H1 (cell line): Measurements from ENCODE around the gene MAP3K6. TPM values are rescaled to one million over a fixed set of nuclear protein-coding genes. Genes with fewer than 3 reads are reported as not detected.
A peak's percentile ranks its signal among the peaks of the same experiment; 100 is the strongest.

Experiments
- CTCF ChIA-PET: fragments of 300-600 bp; sonication (Branson Sonifier 250); formaldehyde crosslinking; loops from one replicate; lab custom pipeline; 2021; ENCODE audit not compliant: partially characterized antibody; lab: Charles Lee
- POLR2A ChIA-PET: fragments of 300-600 bp; sonication (Branson Sonifier 250); formaldehyde crosslinking; loops from one replicate; lab custom pipeline; 2021; ENCODE audit warnings: inconsistent platforms; ENCODE audit not compliant: partially characterized antibody; lab: Charles Lee
- DNase-seq, 2 experiments: peaks; one replicate each; pipeline versions ENCODE4 v3.0.0 to v3.0.0-alpha.2; 2010 to 2022; ENCODE audit warnings: low spot score in 2 of 2, low read depth in 1 of 2, mixed read lengths in 1 of 2
- FAIRE-seq: peaks from 2 replicates; lab custom pipeline; 2011; peaks lifted over from hg19 to GRCh38; lab: Jason Lieb, UNC
- H2AFZ ChIP-seq: 2 replicates; pipeline ENCODE4 v1.8.1; 2012; ENCODE audit warnings: low read length, inconsistent platforms
- H2AK5ac ChIP-seq: 2 replicates; pipeline ENCODE4 v1.6.1; 2013; ENCODE audit warnings: low read depth, low read length
- H2BK120ac ChIP-seq: replicated peaks from 2 replicates; pipeline ENCODE3; 2013; ENCODE audit warnings: low read depth, low read length, inconsistent platforms
- H2BK12ac ChIP-seq: 2 replicates; pipeline ENCODE4 v1.6.1; 2013; ENCODE audit warnings: low read depth, low read length
- H2BK15ac ChIP-seq: 2 replicates; pipeline ENCODE4 v1.6.1; 2013; ENCODE audit warnings: low read length
- H2BK20ac ChIP-seq: 2 replicates; pipeline ENCODE4 v1.6.1; 2013; ENCODE audit warnings: low read length
- H2BK5ac ChIP-seq: 2 replicates; pipeline ENCODE4 v1.6.1; 2013; ENCODE audit warnings: low read depth, low read length
- H3K14ac ChIP-seq: 2 replicates; pipeline ENCODE4 v1.6.1; 2013; ENCODE audit warnings: inconsistent platforms; ENCODE audit not compliant: insufficient read length
- H3K18ac ChIP-seq: 2 replicates; pipeline ENCODE4 v1.6.1; 2013; ENCODE audit warnings: low read length; ENCODE audit errors: extremely low read depth
- H3K23ac ChIP-seq: 2 replicates; pipeline ENCODE4 v1.6.1; 2013; ENCODE audit warnings: inconsistent platforms; ENCODE audit not compliant: insufficient read length
- H3K23me2 ChIP-seq: 2 replicates; pipeline ENCODE4 v1.6.1; 2013; ENCODE audit warnings: low read depth, low read length
- H3K27ac ChIP-seq: 2 replicates; pipeline ENCODE4 v1.6.1; 2011; ENCODE audit warnings: low read depth, low read length, inconsistent platforms
- H3K27me3 ChIP-seq, 4 experiments: replicated peaks in 1 of 4; 1 replicate in 1 of 4; 2 replicates in 3 of 4; pipeline versions ENCODE4 v1.6.1 to v1.8.1; 2011 to 2013; ENCODE audit warnings: low read length in 3 of 4, mild to moderate bottlenecking in 3 of 4, inconsistent platforms in 2 of 4, mixed read lengths in 2 of 4, moderate library complexity in 1 of 4; ENCODE audit not compliant: control insufficient read depth in 3 of 4, insufficient read depth in 3 of 4; ENCODE audit errors: extremely low read depth in 1 of 4
- H3K36me3 ChIP-seq, 4 experiments: 2 replicates each; pipeline versions ENCODE4 v1.6.1 to v1.8.1; 2011 to 2013; ENCODE audit warnings: mild to moderate bottlenecking in 4 of 4, low read length in 3 of 4, moderate library complexity in 2 of 4, control low read depth in 1 of 4, inconsistent platforms in 1 of 4; ENCODE audit not compliant: insufficient read depth in 4 of 4, control insufficient read depth in 2 of 4
- H3K4ac ChIP-seq: replicated peaks from 2 replicates; pipeline ENCODE3; 2013; ENCODE audit warnings: low read length, low read depth, mixed read lengths, inconsistent platforms; ENCODE audit not compliant: insufficient read length
- H3K4me1 ChIP-seq, 4 experiments: replicated peaks in 1 of 4; 1 replicate in 1 of 4; 2 replicates in 3 of 4; pipeline versions ENCODE4 v1.6.1 to v1.8.1; 2011 to 2013; ENCODE audit warnings: low read length in 3 of 4, inconsistent platforms in 2 of 4, mixed read lengths in 1 of 4; ENCODE audit not compliant: insufficient read depth in 4 of 4, control insufficient read depth in 3 of 4
- H3K4me2 ChIP-seq, 2 experiments: 2 replicates each; pipeline versions ENCODE4 v1.6.1 to v1.8.1; 2011 to 2013; ENCODE audit warnings: low read depth in 2 of 2, low read length in 2 of 2, control low read depth in 1 of 2, inconsistent platforms in 1 of 2, mild to moderate bottlenecking in 1 of 2; ENCODE audit not compliant: insufficient read depth in 1 of 2
- H3K4me3 ChIP-seq, 4 experiments: fragments of 200-600, 300-600 bp in 1 of 4; sonication (generic), shearing (Covaris generic), sonication (Bioruptor Twin) in 1 of 4; 2 replicates each; pipeline versions ENCODE4 v1.5.1 to v1.8.1; 2011 to 2016; ENCODE audit warnings: low read length in 4 of 4, low read depth in 3 of 4, control low read depth in 2 of 4, inconsistent platforms in 2 of 4, mild to moderate bottlenecking in 2 of 4, mixed read lengths in 1 of 4, moderate library complexity in 1 of 4; ENCODE audit not compliant: insufficient read depth in 2 of 4; ENCODE audit errors: extremely low read depth in 1 of 4
- H3K56ac ChIP-seq: replicated peaks from 2 replicates; pipeline ENCODE3; 2013; ENCODE audit warnings: low read depth, mild to moderate bottlenecking, mixed read lengths, low read length, inconsistent platforms; ENCODE audit not compliant: insufficient read length
- H3K79me1 ChIP-seq: 2 replicates; pipeline ENCODE4 v1.6.1; 2013; ENCODE audit warnings: low read depth, low read length, control low read depth
- H3K79me2 ChIP-seq, 2 experiments: 2 replicates each; pipeline versions ENCODE4 v1.6.1 to v1.8.1; 2012 to 2013; ENCODE audit warnings: low read length in 2 of 2, mild to moderate bottlenecking in 2 of 2, inconsistent platforms in 1 of 2; ENCODE audit not compliant: insufficient read depth in 2 of 2, control insufficient read depth in 1 of 2
- H3K9ac ChIP-seq, 4 experiments: replicated peaks in 1 of 4; 1 replicate in 1 of 4; 2 replicates in 3 of 4; pipeline versions ENCODE4 v1.6.1 to v1.8.1; 2011 to 2013; ENCODE audit warnings: low read depth in 3 of 4, low read length in 3 of 4, control low read depth in 2 of 4, mild to moderate bottlenecking in 2 of 4, moderate library complexity in 2 of 4, inconsistent platforms in 1 of 4; ENCODE audit errors: extremely low read depth in 1 of 4
- H3K9me3 ChIP-seq, 2 experiments: 2 replicates each; pipeline versions ENCODE4 v1.6.1 to v1.8.1; 2012 to 2013; ENCODE audit warnings: mild to moderate bottlenecking in 2 of 2, moderate library complexity in 2 of 2, control low read depth in 1 of 2, inconsistent platforms in 1 of 2, low read depth in 1 of 2, low read length in 1 of 2, mixed read lengths in 1 of 2; ENCODE audit not compliant: insufficient read depth in 2 of 2
- H4K20me1 ChIP-seq, 2 experiments: replicated peaks in 1 of 2; 2 replicates each; pipeline versions ENCODE3 to v1.8.1; 2011 to 2013; ENCODE audit warnings: inconsistent platforms in 2 of 2, low read length in 2 of 2, mild to moderate bottlenecking in 1 of 2; ENCODE audit not compliant: insufficient read depth in 2 of 2, control insufficient read depth in 1 of 2
- H4K5ac ChIP-seq: 2 replicates; pipeline ENCODE4 v1.6.1; 2013; ENCODE audit warnings: low read length, low read depth, mixed read lengths, inconsistent platforms; ENCODE audit not compliant: insufficient read length
- H4K8ac ChIP-seq: 2 replicates; pipeline ENCODE4 v1.8.0; 2013; ENCODE audit warnings: mild to moderate bottlenecking, moderate library complexity, low read length, inconsistent platforms; ENCODE audit not compliant: insufficient read depth; ENCODE audit errors: extremely low read depth
- H4K91ac ChIP-seq: replicated peaks from 2 replicates; pipeline ENCODE3; 2013; ENCODE audit warnings: low read length, mixed read lengths, inconsistent platforms; ENCODE audit not compliant: insufficient read length
- BCL11A ChIP-seq, 2 experiments: IDR thresholded peaks; one replicate each; pipeline ENCODE4 v1.6.1; 2011; ENCODE audit warnings: low read depth in 2 of 2, low read length in 2 of 2, mild to moderate bottlenecking in 2 of 2
- CEBPB ChIP-seq: IDR thresholded peaks from 2 replicates; pipeline ENCODE4 v1.6.1; 2012; ENCODE audit warnings: low read depth, low read length
- NANOG ChIP-seq: IDR thresholded peaks from 2 replicates; pipeline ENCODE4 v1.6.1; 2011; ENCODE audit warnings: low read length, low read depth, mild to moderate bottlenecking, inconsistent platforms; ENCODE audit not compliant: insufficient read depth, poor library complexity, severe bottlenecking
- POLR2AphosphoS5 ChIP-seq: IDR thresholded peaks from 2 replicates; pipeline ENCODE4 v1.6.1; 2011; ENCODE audit warnings: low read depth, low read length
- POU5F1 ChIP-seq: IDR thresholded peaks from 2 replicates; pipeline ENCODE4 v1.6.1; 2011; ENCODE audit warnings: low read depth, mild to moderate bottlenecking, low read length, moderate library complexity
- RXRA ChIP-seq: IDR thresholded peaks from 2 replicates; pipeline ENCODE4 v1.6.1; 2011; ENCODE audit warnings: low read depth, mild to moderate bottlenecking, low read length, moderate library complexity; ENCODE audit not compliant: insufficient read depth
- SIX5 ChIP-seq: IDR thresholded peaks from 2 replicates; pipeline ENCODE4 v1.6.1; 2011; ENCODE audit warnings: mild to moderate bottlenecking, low read depth, low read length
- SP4 ChIP-seq: IDR thresholded peaks from 2 replicates; pipeline ENCODE4 v1.6.1; 2012; ENCODE audit warnings: low read length, inconsistent platforms
- USF2 ChIP-seq: IDR thresholded peaks from 2 replicates; pipeline ENCODE4 v1.6.1; 2011; ENCODE audit warnings: low read length, improper control_type of control experiment
- WGBS, 2 experiments: shearing (Covaris generic) in 1 of 2; methylation state at CpG; one replicate each; pipeline versions ENCODE4 v1.1.6 to v1.1.7; 2013 to 2015; ENCODE audit warnings: low lambda C conversion rate in 2 of 2, mixed read lengths in 2 of 2, inconsistent platforms in 1 of 2, low coverage in 1 of 2, missing lambda C conversion rate in 1 of 2; ENCODE audit not compliant: insufficient replicate concordance in 2 of 2, insufficient coverage in 1 of 2, insufficient read length in 1 of 2; ENCODE audit errors: extremely low coverage in 1 of 2, missing lambda C conversion rate in 1 of 2; 5-methylcytosine and 5-hydroxymethylcytosine counted together
- polyA plus RNA-seq, 7 experiments: library from polyadenylated mRNA; depleted of rRNA in 3 of 7; stranded (reverse) in 5 of 7; unstranded in 2 of 7; fragments of >200 nt in 5 of 7; fragments of 200-250 nt in 2 of 7; gene quantifications; 1 replicate in 5 of 7; 2 replicates in 1 of 7; 4 replicates in 1 of 7; pipeline versions ENCODE4 v1.2.1 to v1.2.3, GENCODE V29; 2011 to 2013; ENCODE audit warnings: missing spikeins in 2 of 7, mixed read lengths in 2 of 7
- total RNA-seq: library from RNA; stranded (reverse); fragmentation: NEBNext Ultra II Directional; extraction: Animal tissue kit (Norgen Biotek cat#: 25700); gene quantifications from 2 replicates; pipeline ENCODE4 v1.2.1, GENCODE V29; 2021

MAP3K6 gene
- total and polyA plus RNA-seq, 2 of the 8 experiments (the other 6 are each of a cell fraction or from before 2014, with no cell fraction given) = 7.4 to 7.6 TPM

DNA sequence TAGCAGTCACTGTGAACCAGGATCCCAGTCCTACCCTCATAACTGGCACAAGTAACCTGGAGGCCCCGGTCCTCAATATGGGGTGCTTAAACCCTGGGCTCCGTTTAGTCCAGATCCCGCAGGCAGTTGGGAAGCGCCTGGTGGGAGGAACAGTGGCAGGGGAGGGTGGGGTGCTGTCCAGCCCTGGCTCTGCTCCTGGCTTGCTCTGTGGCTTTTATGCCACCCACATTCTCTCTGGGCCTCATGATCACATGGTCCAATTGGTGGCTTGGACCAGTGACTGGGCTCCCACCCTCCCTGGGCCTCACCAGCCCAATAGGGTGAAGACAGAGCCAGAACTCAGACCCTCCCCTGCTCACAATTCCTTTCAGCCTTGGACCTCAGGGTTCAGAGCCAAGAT, 13.5 kb upstream of the MAP3K6 start:
- H4K91ac ChIP-seq = no peak overlapping the region
- TF ChIP-seq CEBPB (no peak), RXRA (no peak), POU5F1 (no peak), USF2 (no peak), BCL11A (IDR thresholded peaks at IDR 0.05; ENCODE audit: low read depth in 2 of 2, low read length in 2 of 2) (no peak), SIX5 (no peak), POLR2AphosphoS5 (no peak), SP4 (no peak), NANOG (no peak)
- H3K36me3 ChIP-seq = no peaks in the 10 kb centered on the region
- no peak overlapping the region for H2BK12ac ChIP-seq
- peak overlapping the region; percentile 97; the same call in 1 of the 2 replicates for H2BK15ac ChIP-seq
- H2BK20ac ChIP-seq = no peak overlapping the region
- DNase-seq (no peak), FAIRE-seq (no peak)
- H3K56ac ChIP-seq = no peak overlapping the region
- no peak overlapping the region for H3K4me2 ChIP-seq
- no peaks in the 10 kb centered on the region for H4K20me1 ChIP-seq
- H3K9ac ChIP-seq = no peak overlapping the region
- H3K79me2 ChIP-seq = no peaks in the 10 kb centered on the region
- H4K5ac ChIP-seq = no peak overlapping the region
- no peak overlapping the region for H3K18ac ChIP-seq
- H2AFZ ChIP-seq = no peak overlapping the region
- no peaks in the 10 kb centered on the region for H3K79me1 ChIP-seq
- peaks cover 4% of the 10 kb centered on the region; the same call in 1 of the 2 replicates for H3K23me2 ChIP-seq
- no peak overlapping the region for H3K27ac ChIP-seq
- no peak overlapping the region for H3K4me3 ChIP-seq
- no peak overlapping the region for H2BK5ac ChIP-seq
- no peaks in the 10 kb centered on the region for H3K9me3 ChIP-seq
- CTCF ChIA-PET = interaction anchor here (1.0 to 18.9 kb wide), 7 partner anchors 7 to 81 kb away, joined by 3 to 625 read pairs (median 9); partner anchors contain the start of genes FCN3, GPR3 and MAP3K6
- no peak overlapping the region for H2BK120ac ChIP-seq
- POLR2A ChIA-PET = interaction anchor here (1.1 to 1.3 kb wide), 2 partner anchors 12 to 143 kb away, joined by 3 to 4 read pairs; no protein-coding TSS in a partner anchor
- H3K4me1 ChIP-seq = peaks cover 0 to 7% (median 0%) of the 10 kb centered on the region in 4 experiments; a peak in 2 of 7 replicates
- no peak overlapping the region for H3K4ac ChIP-seq
- no peak overlapping the region for H3K14ac ChIP-seq
- H4K8ac ChIP-seq = no peak overlapping the region
- no peak overlapping the region for H2AK5ac ChIP-seq
- 88% methylated on average over 4 of the region's 4 CpGs; no CpG with 5 or more reads in 1 of the 2 experiments for WGBS, 2 experiments
- peaks cover 0 to 16% (median 9%) of the 10 kb centered on the region in 4 experiments; a peak in 6 of 7 replicates for H3K27me3 ChIP-seq
- H3K23ac ChIP-seq = no peak overlapping the region
